GM12872 (cell line): ENCODE measurements around the gene KRTAP10-6.

Source experiments
- CTCF ChIP-seq: IDR thresholded peaks from 3 replicates; pipeline ENCODE4 v1.5.1; 2011; ENCODE audit warnings: low read depth, mild to moderate bottlenecking, low read length, moderate library complexity; ENCODE audit not compliant: insufficient read depth

KRTAP10-6 gene

DNA sequence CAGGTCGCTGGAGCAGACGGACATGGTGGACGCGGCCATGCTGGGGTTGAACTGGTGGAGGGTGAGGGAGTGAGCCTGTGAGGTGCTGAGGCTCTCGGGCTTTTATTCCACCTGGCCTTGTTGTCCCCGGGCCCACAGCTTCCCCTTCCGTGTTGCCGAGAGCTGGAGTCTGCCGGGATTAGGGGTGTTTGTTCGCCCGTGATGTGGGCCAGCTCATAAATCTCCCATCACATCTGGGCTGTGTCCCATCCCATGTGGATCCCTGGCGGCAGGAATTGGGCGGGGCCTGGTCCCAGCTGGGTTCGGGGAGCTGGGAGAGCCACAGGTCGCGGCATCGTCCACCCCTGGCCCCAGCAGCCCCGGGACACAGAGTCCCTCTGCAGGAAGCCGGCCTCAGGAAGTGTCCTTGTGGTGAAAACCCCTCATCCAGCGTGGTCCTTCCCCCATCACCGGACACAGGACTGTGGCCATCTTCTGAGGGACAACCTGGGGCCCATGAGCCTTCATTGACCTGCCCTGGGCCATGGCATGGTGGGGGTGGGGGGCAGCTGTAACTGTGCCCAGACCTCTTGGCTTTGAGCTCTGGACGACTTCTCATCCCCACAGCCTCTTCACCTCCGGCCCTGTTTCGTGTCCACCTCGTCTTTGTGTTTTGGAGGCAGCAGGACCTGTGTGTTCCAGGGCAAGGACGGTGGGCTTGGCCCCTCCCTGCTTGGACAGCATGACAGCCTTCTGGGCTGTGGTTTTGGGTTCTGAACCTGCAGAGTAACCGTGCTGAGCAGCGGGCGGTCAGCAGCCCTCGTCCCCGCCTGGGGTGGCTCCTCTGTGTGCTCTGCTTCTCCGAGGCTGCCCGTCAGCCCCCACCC, at the start of gene KRTAP10-6:
Gene KRTAP10-6, minus strand, starts transcription at position 60 of the 866 bp plus-strand sequence. Its CDS starts 21 bp downstream, at position 39.
- no peak for TF ChIP-seq CTCF

- TF ChIP-seq CTCF: no peak
Measured at GRCh38 chr21:44640761-44641160, 48.5 kb upstream of the KRTAP10-6 start.

DNA sequence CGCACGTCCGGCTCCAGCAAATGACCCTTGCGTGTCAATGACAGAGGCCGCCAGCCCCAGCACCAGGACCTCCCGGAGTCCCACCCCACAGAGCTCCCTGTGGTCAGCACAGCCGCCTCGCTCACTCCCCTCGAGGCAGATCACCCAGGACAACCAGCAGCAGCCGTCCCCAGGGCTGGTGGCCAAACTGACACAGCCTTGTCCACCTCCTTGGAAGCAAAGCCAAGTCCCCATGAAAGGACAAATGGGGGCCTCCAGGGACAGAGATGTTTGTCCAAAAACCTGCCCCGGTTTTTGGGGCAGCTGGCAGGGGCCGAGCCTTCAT, 47.0 kb upstream of the KRTAP10-6 start:
- TF ChIP-seq CTCF: no peak

GRCh38 chr21:44637018-44637850, 44.9 kb upstream of the KRTAP10-6 start, which contains the start of gene KRTAP10-10:
Gene KRTAP10-10, plus strand, starts transcription at chr21:44637356. Its CDS starts 62 bp downstream, at chr21:44637418.
- TF ChIP-seq CTCF: no peak

- no peak for TF ChIP-seq CTCF
Measured at GRCh38 chr21:44636209-44637017, 44.1 kb upstream of the KRTAP10-6 start.

DNA sequence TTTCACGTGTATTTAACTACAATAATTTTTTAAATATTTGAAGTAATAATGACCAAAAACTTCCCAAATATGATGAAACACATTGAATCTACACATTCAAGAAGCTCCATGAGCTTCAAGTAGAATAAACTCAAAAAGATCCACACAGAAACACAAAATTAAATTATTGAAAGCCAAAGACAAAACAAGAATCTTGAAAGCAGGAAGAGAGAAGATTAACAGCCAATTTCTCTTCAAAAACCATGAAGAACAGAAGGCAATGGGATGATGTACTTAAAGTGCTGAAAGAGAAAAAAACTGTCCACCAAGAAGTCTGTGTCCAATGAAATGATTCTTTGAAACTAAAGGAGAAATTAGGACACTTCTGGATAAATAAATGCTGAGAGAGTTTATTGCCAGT, 39.8 kb upstream of the KRTAP10-6 start:
- no peak for TF ChIP-seq CTCF
